Suprapubic skin (tissue), 4 donors: ENCODE data around the gene SVIL. TPM values are rescaled to one million over a fixed set of nuclear protein-coding genes. Genes with fewer than 3 reads are reported as not detected.

Experiments used
- DNase-seq, 2 donors: peaks; one replicate each; pipeline ENCODE4 v3.0.0-alpha.2; 2019; ENCODE audit warnings: low spot score in 2 of 2
- H3K27ac ChIP-seq: fragments of 200-600 bp; sonication (generic); one replicate; pipeline ENCODE4 v1.5.1; 2019
- H3K27me3 ChIP-seq: fragments of 200-600 bp; sonication (generic); one replicate; pipeline ENCODE4 v1.5.1; 2019
- H3K36me3 ChIP-seq: fragments of 200-600 bp; sonication (generic); one replicate; pipeline ENCODE4 v1.5.1; 2019
- H3K4me1 ChIP-seq: fragments of 200-600 bp; sonication (generic); one replicate; pipeline ENCODE4 v1.5.1; 2019
- H3K4me3 ChIP-seq: fragments of 200-600 bp; sonication (generic); one replicate; pipeline ENCODE4 v1.5.1; 2019; ENCODE audit warnings: mild to moderate bottlenecking
- H3K9me3 ChIP-seq: fragments of 200-600 bp; sonication (generic); one replicate; pipeline ENCODE4 v1.5.1; 2019
- EP300 ChIP-seq: sonication (generic); formaldehyde crosslinking; IDR thresholded peaks from one replicate; pipeline ENCODE4 v1.6.1; 2017; ENCODE audit warnings: antibody characterized with exemption
- POLR2A ChIP-seq, 2 donors: fragments of 450-650 bp; IDR thresholded peaks; one replicate each; pipeline ENCODE4 v1.6.1; 2017; ENCODE audit warnings: antibody characterized with exemption in 2 of 2, mild to moderate bottlenecking in 2 of 2, moderate library complexity in 2 of 2
- POLR2AphosphoS5 ChIP-seq, 3 donors: sonication (generic); formaldehyde crosslinking; IDR thresholded peaks; one replicate each; pipeline ENCODE4 v1.6.1; 2017; ENCODE audit warnings: antibody characterized with exemption in 3 of 3
- WGBS: methylation state at CpG from one replicate; pipeline ENCODE4 v1.1.5; 2018; 5-methylcytosine and 5-hydroxymethylcytosine counted together
- total RNA-seq, 4 donors: library from RNA; depleted of rRNA; stranded (reverse); fragments of >200 nt; gene quantifications; one replicate each; pipeline ENCODE4 v1.1.0, GENCODE V29; 2016
- TF ChIP-seq, protein P1 (sequence below), 2 donors: fragments of 200-600 bp in 1 of 2; fragments of 450-650 bp in 1 of 2; sonication (generic) in 1 of 2; IDR thresholded peaks; one replicate each; pipeline ENCODE4 v1.5.1; 2016 to 2019; ENCODE audit warnings: antibody characterized with exemption in 2 of 2, mild to moderate bottlenecking in 1 of 2, moderate library complexity in 1 of 2

The SVIL gene
- total RNA-seq, 4 donors from 2014 or later: 52.9 to 129 (median 72.1) TPM

DNA sequence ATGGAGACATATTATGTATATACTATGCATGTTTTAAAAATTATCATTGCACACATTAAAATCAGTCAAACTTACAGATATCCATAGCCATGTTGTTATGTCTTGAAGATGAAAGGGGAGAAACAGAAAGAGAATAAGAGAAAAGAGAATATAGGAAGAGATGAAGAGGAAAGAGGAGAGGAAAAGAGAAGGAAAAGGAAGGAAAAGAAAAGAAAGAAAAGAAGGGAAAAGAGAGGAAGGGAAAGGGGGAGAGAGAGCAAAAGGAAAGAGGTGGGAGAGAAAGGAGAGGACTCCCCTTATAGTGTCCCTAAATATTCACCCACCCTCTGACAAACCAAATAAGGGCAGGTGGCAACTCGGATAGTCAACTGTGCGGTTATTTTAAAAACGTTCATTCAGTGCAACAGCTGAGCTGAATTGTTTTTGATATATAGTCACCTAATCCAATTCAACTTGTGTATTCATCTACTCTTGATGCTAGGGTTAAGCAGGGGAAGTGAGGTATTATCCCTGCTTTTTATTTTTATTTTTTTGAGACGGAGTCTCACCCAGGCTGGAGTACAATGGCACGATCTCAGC, 14.6 kb downstream of the SVIL start:
- Histone ChIP-seq H3K36me3 (no peaks in the 10 kb centered on the region), H3K27me3 (no peaks in the 10 kb centered on the region), H3K9me3 (no peaks in the 10 kb centered on the region), H3K4me3 (no peak overlapping the region), H3K27ac (no peak overlapping the region), H3K4me1 (peaks cover 42% of the 10 kb centered on the region)
- WGBS: 86% methylated on average over 5 of the region's 5 CpGs
- DNase-seq: peak in 1 of 2 donors; percentile 23
- no peak for TF ChIP-seq EP300
- TF ChIP-seq POLR2A (IDR thresholded peaks at IDR 0.05): no peak

DNA sequence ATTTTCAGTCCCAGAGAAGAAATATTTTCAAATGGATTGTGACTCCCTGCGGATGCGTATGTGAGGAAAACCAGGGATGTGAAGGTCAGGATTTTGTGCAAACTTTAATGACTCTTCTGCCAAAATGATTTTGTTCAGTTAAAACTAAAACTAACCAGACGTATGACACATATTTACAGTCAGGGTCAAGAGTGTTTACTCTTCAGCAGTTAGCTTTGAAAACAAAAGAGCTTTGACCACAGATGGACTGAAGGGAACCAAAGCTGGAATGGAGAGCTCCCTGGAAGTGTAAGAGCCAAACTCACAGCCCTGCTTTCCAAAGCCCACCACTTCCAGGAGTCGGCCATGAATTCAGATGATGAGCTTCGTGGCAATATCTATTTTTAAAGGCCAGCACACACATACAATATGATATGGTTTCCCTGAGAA, 15.5 kb downstream of the SVIL start:
- Histone ChIP-seq H3K4me3 (no peak overlapping the region), H3K4me1 (peaks cover 42% of the 10 kb centered on the region), H3K36me3 (no peaks in the 10 kb centered on the region), H3K27me3 (no peaks in the 10 kb centered on the region), H3K27ac (peak overlapping the region; percentile 69), H3K9me3 (no peaks in the 10 kb centered on the region)
- TF ChIP-seq, protein P1, sequence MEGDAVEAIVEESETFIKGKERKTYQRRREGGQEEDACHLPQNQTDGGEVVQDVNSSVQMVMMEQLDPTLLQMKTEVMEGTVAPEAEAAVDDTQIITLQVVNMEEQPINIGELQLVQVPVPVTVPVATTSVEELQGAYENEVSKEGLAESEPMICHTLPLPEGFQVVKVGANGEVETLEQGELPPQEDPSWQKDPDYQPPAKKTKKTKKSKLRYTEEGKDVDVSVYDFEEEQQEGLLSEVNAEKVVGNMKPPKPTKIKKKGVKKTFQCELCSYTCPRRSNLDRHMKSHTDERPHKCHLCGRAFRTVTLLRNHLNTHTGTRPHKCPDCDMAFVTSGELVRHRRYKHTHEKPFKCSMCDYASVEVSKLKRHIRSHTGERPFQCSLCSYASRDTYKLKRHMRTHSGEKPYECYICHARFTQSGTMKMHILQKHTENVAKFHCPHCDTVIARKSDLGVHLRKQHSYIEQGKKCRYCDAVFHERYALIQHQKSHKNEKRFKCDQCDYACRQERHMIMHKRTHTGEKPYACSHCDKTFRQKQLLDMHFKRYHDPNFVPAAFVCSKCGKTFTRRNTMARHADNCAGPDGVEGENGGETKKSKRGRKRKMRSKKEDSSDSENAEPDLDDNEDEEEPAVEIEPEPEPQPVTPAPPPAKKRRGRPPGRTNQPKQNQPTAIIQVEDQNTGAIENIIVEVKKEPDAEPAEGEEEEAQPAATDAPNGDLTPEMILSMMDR (IDR thresholded peaks at IDR 0.05): no peak
- TF ChIP-seq POLR2AphosphoS5 (IDR thresholded peaks at IDR 0.05) (no peak), EP300 (no peak), POLR2A (IDR thresholded peaks at IDR 0.05) (no peak)
- peak in 1 of 2 donors; percentile 6 for DNase-seq
- WGBS: 46% methylated on average over 5 of the region's 5 CpGs

DNA sequence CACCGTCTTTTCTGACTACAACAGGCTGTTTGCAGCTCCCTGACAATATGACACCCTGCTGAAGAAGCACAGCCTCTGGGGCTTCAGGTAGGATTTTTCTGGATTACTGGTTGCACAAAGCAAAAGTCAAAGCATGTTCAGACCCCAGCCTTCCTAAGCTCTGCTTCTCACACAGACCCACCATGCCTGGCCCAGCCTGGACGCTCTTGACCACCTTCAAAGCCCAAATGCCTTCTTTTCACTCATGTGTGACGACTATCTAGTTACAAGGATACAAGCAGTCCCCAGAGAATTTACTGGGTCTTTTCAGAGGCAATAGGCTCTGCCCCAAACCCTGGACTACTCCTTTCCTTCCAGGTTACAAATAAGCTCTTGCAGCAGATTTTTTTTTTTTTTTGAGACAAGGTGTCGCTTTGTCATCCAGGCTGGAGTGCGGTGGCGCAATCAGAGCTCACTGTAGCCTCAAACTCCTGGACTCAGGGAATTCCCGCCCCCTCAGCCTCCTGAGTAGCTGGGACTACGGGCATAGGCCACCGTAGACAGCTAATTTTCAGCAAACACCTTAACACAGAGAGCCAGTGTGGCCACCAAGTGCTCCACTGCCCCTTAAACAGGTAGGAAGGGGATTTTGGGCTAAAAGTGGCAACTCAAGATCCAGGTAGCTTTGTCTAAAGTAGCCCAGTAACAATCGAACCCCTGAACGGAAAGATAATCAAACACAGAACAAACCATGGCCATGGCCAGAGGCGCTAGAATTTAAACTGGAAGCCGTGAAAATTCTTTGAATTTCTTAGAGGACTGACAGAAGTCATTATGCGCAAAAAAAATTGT, 16.2 kb downstream of the SVIL start:
- WGBS: 71% methylated on average over 14 of the region's 14 CpGs
- TF ChIP-seq, protein P1 (IDR thresholded peaks at IDR 0.05): no peak
- no peak for TF ChIP-seq POLR2AphosphoS5 (IDR thresholded peaks at IDR 0.05)
- no peak for TF ChIP-seq EP300
- TF ChIP-seq POLR2A (IDR thresholded peaks at IDR 0.05): no peak
- Histone ChIP-seq H3K9me3 (no peaks in the 10 kb centered on the region), H3K27ac (peak overlapping the region; percentile 69), H3K36me3 (no peaks in the 10 kb centered on the region), H3K4me1 (peaks cover 42% of the 10 kb centered on the region), H3K4me3 (no peak overlapping the region), H3K27me3 (no peaks in the 10 kb centered on the region)
- DNase-seq: peak in 1 of 2 donors; percentile 76

DNA sequence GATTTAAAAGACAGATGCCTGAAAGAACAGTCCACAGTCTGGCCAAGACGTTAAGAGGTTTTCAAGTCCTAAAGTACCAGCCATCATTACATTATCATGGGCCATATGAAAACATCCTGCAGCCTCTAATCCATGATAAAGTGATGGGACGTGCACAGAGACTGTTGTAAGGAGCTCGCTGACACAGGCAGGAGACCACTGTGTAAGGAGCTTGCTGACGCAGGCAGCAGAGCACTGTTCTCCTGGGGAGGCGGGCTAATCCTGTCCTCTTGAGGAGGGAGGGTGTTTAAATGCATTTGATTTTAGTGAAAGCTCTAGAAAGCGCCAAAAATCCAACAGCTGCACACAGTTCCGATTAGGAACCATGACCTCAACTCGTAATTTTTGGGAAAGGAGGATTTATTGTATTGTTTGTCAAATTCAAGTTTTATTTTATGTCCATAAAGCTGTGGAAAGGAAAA, 16.9 kb downstream of the SVIL start:
- Histone ChIP-seq H3K27ac (peak overlapping the region; percentile 69), H3K36me3 (no peaks in the 10 kb centered on the region), H3K9me3 (no peaks in the 10 kb centered on the region), H3K4me1 (peaks cover 37% of the 10 kb centered on the region), H3K4me3 (no peak overlapping the region), H3K27me3 (no peaks in the 10 kb centered on the region)
- WGBS: 48% methylated on average over 8 of the region's 8 CpGs
- peak in 1 of 2 donors; percentile 69 for DNase-seq
- TF ChIP-seq POLR2A (IDR thresholded peaks at IDR 0.05): no peak
- TF ChIP-seq, protein P1 (IDR thresholded peaks at IDR 0.05): no peak
- TF ChIP-seq POLR2AphosphoS5 (IDR thresholded peaks at IDR 0.05): no peak
- TF ChIP-seq EP300: no peak

DNA sequence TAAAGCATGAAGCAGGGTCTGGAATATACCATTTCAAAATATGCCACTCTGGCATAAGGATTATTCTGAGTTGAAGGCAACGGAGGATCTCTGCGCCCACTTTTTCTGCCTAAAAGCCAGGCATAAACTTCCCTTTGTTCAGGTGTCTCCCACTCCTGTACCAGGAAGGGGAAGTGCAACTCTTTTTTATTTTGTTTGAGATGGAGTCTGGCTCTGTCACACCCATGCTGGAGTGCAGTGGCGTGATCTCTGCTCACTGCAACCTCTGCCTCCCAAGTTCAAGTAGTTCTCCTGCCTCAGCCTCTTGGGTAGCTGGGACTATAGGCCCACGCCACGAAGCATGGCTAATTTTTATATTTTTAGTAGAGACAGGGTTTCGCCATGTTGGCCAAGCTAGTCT, 18.2 kb downstream of the SVIL start:
- Histone ChIP-seq H3K4me1 (peaks cover 36% of the 10 kb centered on the region), H3K4me3 (no peak overlapping the region), H3K9me3 (no peaks in the 10 kb centered on the region), H3K36me3 (no peaks in the 10 kb centered on the region), H3K27ac (no peak overlapping the region), H3K27me3 (no peaks in the 10 kb centered on the region)
- DNase-seq: peak in 1 of 2 donors; percentile 21
- TF ChIP-seq, protein P1 (IDR thresholded peaks at IDR 0.05): no peak
- TF ChIP-seq POLR2A (IDR thresholded peaks at IDR 0.05): no peak
- TF ChIP-seq EP300: no peak
- no peak for TF ChIP-seq POLR2AphosphoS5 (IDR thresholded peaks at IDR 0.05)
- 96% methylated on average over 6 of the region's 6 CpGs for WGBS
